Measurements from ENCODE around the gene TLE2.
"Not testable (repeated sequence)": the region's sequence is repeated elsewhere in the genome, so short reads cannot be mapped to it uniquely, and the experiment has no call there.

Gene TLE2

GRCh38 chr19:3013263-3013725, 15.8 kb downstream of the TLE2 start:
- H3K79me1 ChIP-seq (replicated peaks; ENCODE audit: low read length, poor library complexity, severe bottlenecking): no peaks in the 10 kb centered on the region
- H2AK5ac ChIP-seq (ENCODE audit: low read length, severe bottlenecking): no peak overlapping the region
- no peak for DNase-seq
- H3K4me1 ChIP-seq (ENCODE audit: control insufficient read depth, insufficient read depth, low read depth, low read length): peaks cover 3% of the 10 kb centered on the region
- WGBS: 80% methylated on average over 7 of the region's 7 CpGs
- no peak overlapping the region for H3K14ac ChIP-seq (ENCODE audit: low read length in 2 of 2)
- no peak overlapping the region for H2BK5ac ChIP-seq (ENCODE audit: low read depth, low read length, poor library complexity, severe bottlenecking)
- no peaks in the 10 kb centered on the region for H3K9me3 ChIP-seq (ENCODE audit: control insufficient read depth, low read length)
- H3K23ac ChIP-seq (ENCODE audit: low read length in 2 of 2): no peak overlapping the region
- H3K27ac ChIP-seq (ENCODE audit: low read length, poor library complexity, severe bottlenecking): no peak overlapping the region
- H3K27me3 ChIP-seq (ENCODE audit: control insufficient read depth in 1 of 2, insufficient read depth in 1 of 2, low read length in 2 of 2): peaks cover 8 to 9% of the 10 kb centered on the region in 2 experiments
- no peak overlapping the region for H3K4me3 ChIP-seq (ENCODE audit: insufficient read depth in 1 of 2, low read depth in 1 of 2, low read length in 2 of 2)
- no peak overlapping the region for H3K4me2 ChIP-seq (ENCODE audit: low read length, poor library complexity, severe bottlenecking)
- no peak overlapping the region for H2BK120ac ChIP-seq (ENCODE audit: low read depth, low read length)
- no peak overlapping the region for H3K9ac ChIP-seq (ENCODE audit: low read length)
- H2BK12ac ChIP-seq (ENCODE audit: low read length in 2 of 2): no peak overlapping the region
- no peak overlapping the region for H3K18ac ChIP-seq (ENCODE audit: low read depth in 1 of 2, low read length in 2 of 2)
- H4K91ac ChIP-seq (ENCODE audit: low read length): no peak overlapping the region
- H4K8ac ChIP-seq (ENCODE audit: low read length): no peak overlapping the region
- H2BK15ac ChIP-seq (ENCODE audit: low read depth, poor library complexity, severe bottlenecking): no peak overlapping the region
- H2AFZ ChIP-seq (ENCODE audit: low read depth, low read length): no peak overlapping the region
- H3K36me3 ChIP-seq (ENCODE audit: control insufficient read depth in 1 of 2, insufficient read depth in 2 of 2, low read depth in 1 of 2, low read length in 2 of 2): no peaks in the 10 kb centered on the region
- H3K4ac ChIP-seq (ENCODE audit: low read depth in 1 of 2, low read length in 2 of 2): no peak overlapping the region

GRCh38 chr19:3012621-3013262, 16.3 kb downstream of the TLE2 start:
- Histone ChIP-seq H3K18ac (ENCODE audit: low read depth in 1 of 2, low read length in 2 of 2) (no peak overlapping the region), H3K4ac (ENCODE audit: low read depth in 1 of 2, low read length in 2 of 2) (no peak overlapping the region), H2BK5ac (ENCODE audit: low read depth, low read length, poor library complexity, severe bottlenecking) (no peak overlapping the region), H3K4me2 (ENCODE audit: low read length, poor library complexity, severe bottlenecking) (no peak overlapping the region), H2BK120ac (ENCODE audit: low read depth, low read length) (no peak overlapping the region), H2AFZ (ENCODE audit: low read depth, low read length) (no peak overlapping the region), H3K36me3 (ENCODE audit: control insufficient read depth in 1 of 2, insufficient read depth in 2 of 2, low read depth in 1 of 2, low read length in 2 of 2) (no peaks in the 10 kb centered on the region), H4K91ac (ENCODE audit: low read length) (no peak overlapping the region), H3K79me1 (replicated peaks; ENCODE audit: low read length, poor library complexity, severe bottlenecking) (no peaks in the 10 kb centered on the region), H3K9me3 (ENCODE audit: control insufficient read depth, low read length) (no peaks in the 10 kb centered on the region), H3K9ac (ENCODE audit: low read length) (no peak overlapping the region), H3K27ac (ENCODE audit: low read length, poor library complexity, severe bottlenecking) (no peak overlapping the region), H3K23ac (ENCODE audit: low read length in 2 of 2) (no peak overlapping the region), H2BK15ac (ENCODE audit: low read depth, poor library complexity, severe bottlenecking) (no peak overlapping the region), H3K14ac (ENCODE audit: low read length in 2 of 2) (no peak overlapping the region), H3K27me3 (ENCODE audit: control insufficient read depth in 1 of 2, insufficient read depth in 1 of 2, low read length in 2 of 2) (peaks cover 8 to 9% of the 10 kb centered on the region in 2 experiments), H2AK5ac (ENCODE audit: low read length, severe bottlenecking) (no peak overlapping the region), H3K4me1 (ENCODE audit: control insufficient read depth, insufficient read depth, low read depth, low read length) (peaks cover 3% of the 10 kb centered on the region), H4K8ac (ENCODE audit: low read length) (no peak overlapping the region), H3K4me3 (ENCODE audit: insufficient read depth in 1 of 2, low read depth in 1 of 2, low read length in 2 of 2) (no peak overlapping the region), H2BK12ac (ENCODE audit: low read length in 2 of 2) (no peak overlapping the region)
- WGBS: 86% methylated on average over 16 of the region's 16 CpGs
- DNase-seq: no peak

GRCh38 chr19:3012059-3012458, 17.0 kb downstream of the TLE2 start:
- H3K23ac ChIP-seq (ENCODE audit: low read length in 2 of 2); H2AFZ ChIP-seq (ENCODE audit: low read depth, low read length); H3K14ac ChIP-seq (ENCODE audit: low read length in 2 of 2); H3K27ac ChIP-seq (ENCODE audit: low read length, poor library complexity, severe bottlenecking); H2AK5ac ChIP-seq (ENCODE audit: low read length, severe bottlenecking); H2BK5ac ChIP-seq (ENCODE audit: low read depth, low read length, poor library complexity, severe bottlenecking); H2BK12ac ChIP-seq (ENCODE audit: low read length in 2 of 2); H3K4me3 ChIP-seq (ENCODE audit: insufficient read depth in 1 of 2, low read depth in 1 of 2, low read length in 2 of 2); H3K4me1 ChIP-seq (ENCODE audit: control insufficient read depth, insufficient read depth, low read depth, low read length); H3K4ac ChIP-seq (ENCODE audit: low read depth in 1 of 2, low read length in 2 of 2); H3K36me3 ChIP-seq (ENCODE audit: control insufficient read depth in 1 of 2, insufficient read depth in 2 of 2, low read depth in 1 of 2, low read length in 2 of 2); H3K9me3 ChIP-seq (ENCODE audit: control insufficient read depth, low read length); DNase-seq; H2BK120ac ChIP-seq (ENCODE audit: low read depth, low read length); H3K9ac ChIP-seq (ENCODE audit: low read length); H4K91ac ChIP-seq (ENCODE audit: low read length); H3K4me2 ChIP-seq (ENCODE audit: low read length, poor library complexity, severe bottlenecking); H3K18ac ChIP-seq (ENCODE audit: low read depth in 1 of 2, low read length in 2 of 2); H2BK15ac ChIP-seq (ENCODE audit: low read depth, poor library complexity, severe bottlenecking); H3K79me1 ChIP-seq (replicated peaks; ENCODE audit: low read length, poor library complexity, severe bottlenecking); H4K8ac ChIP-seq (ENCODE audit: low read length); H3K27me3 ChIP-seq (ENCODE audit: control insufficient read depth in 1 of 2, insufficient read depth in 1 of 2, low read length in 2 of 2): not testable (repeated sequence)
- WGBS: 89% methylated on average over 13 of the region's 13 CpGs

DNA sequence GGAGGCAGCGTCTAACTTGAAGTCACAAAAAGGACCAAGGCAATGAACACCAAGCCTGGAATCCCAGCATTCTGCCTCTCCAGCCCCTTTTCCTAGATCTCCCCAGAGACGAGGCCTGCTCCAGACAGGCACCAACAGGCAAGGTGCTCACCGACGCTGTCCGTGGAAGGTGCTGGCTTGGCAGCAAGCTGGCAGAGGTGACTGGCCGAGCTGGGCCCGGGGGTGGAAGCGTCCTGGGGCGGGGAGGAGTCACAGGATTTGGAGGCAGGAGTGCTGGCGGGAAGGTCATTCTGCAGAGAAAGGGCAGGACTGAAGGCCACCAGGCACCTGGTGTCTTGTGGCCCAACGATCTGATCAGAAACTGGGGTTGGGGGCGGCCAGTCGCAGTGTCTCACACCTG, 18.2 kb downstream of the TLE2 start:
- Histone ChIP-seq H3K27ac (ENCODE audit: low read length, poor library complexity, severe bottlenecking) (no peak overlapping the region), H2AK5ac (ENCODE audit: low read length, severe bottlenecking) (no peak overlapping the region), H3K4me3 (ENCODE audit: insufficient read depth in 1 of 2, low read depth in 1 of 2, low read length in 2 of 2) (no peak overlapping the region), H2BK120ac (ENCODE audit: low read depth, low read length) (no peak overlapping the region), H3K36me3 (ENCODE audit: control insufficient read depth in 1 of 2, insufficient read depth in 2 of 2, low read depth in 1 of 2, low read length in 2 of 2) (peaks cover 0 to 3% of the 10 kb centered on the region in 2 experiments), H2BK15ac (ENCODE audit: low read depth, poor library complexity, severe bottlenecking) (no peak overlapping the region), H2AFZ (ENCODE audit: low read depth, low read length) (no peak overlapping the region), H3K79me1 (replicated peaks; ENCODE audit: low read length, poor library complexity, severe bottlenecking) (no peaks in the 10 kb centered on the region), H2BK5ac (ENCODE audit: low read depth, low read length, poor library complexity, severe bottlenecking) (no peak overlapping the region), H3K4me2 (ENCODE audit: low read length, poor library complexity, severe bottlenecking) (no peak overlapping the region), H4K91ac (ENCODE audit: low read length) (no peak overlapping the region), H4K8ac (ENCODE audit: low read length) (no peak overlapping the region), H3K14ac (ENCODE audit: low read length in 2 of 2) (no peak overlapping the region), H3K27me3 (ENCODE audit: control insufficient read depth in 1 of 2, insufficient read depth in 1 of 2, low read length in 2 of 2) (peaks cover 8 to 9% of the 10 kb centered on the region in 2 experiments), H3K9ac (ENCODE audit: low read length) (no peak overlapping the region), H3K4ac (ENCODE audit: low read depth in 1 of 2, low read length in 2 of 2) (no peak overlapping the region), H3K4me1 (ENCODE audit: control insufficient read depth, insufficient read depth, low read depth, low read length) (peaks cover 3% of the 10 kb centered on the region), H3K9me3 (ENCODE audit: control insufficient read depth, low read length) (no peaks in the 10 kb centered on the region), H3K23ac (ENCODE audit: low read length in 2 of 2) (no peak overlapping the region), H3K18ac (ENCODE audit: low read depth in 1 of 2, low read length in 2 of 2) (no peak overlapping the region), H2BK12ac (ENCODE audit: low read length in 2 of 2) (no peak overlapping the region)
- DNase-seq: no peak
- WGBS: 85% methylated on average over 13 of the region's 13 CpGs
